SK-N-SH (cell line): ENCODE data around the gene NTMT1. TPM values are rescaled to one million over a fixed set of nuclear protein-coding genes. Genes with fewer than 3 reads are reported as not detected.
A peak's percentile ranks its signal among the peaks of the same experiment; 100 is the strongest.

Experiments used
- CTCF ChIA-PET: fragments of 300-600, 350-600 bp; formaldehyde crosslinking; extraction: SDS; loops from one replicate; lab custom pipeline; 2021; lab: Yijun Ruan, JAX
- POLR2A ChIA-PET: fragments of 350-600 bp; sonication (Branson Sonifier 250); formaldehyde crosslinking; extraction: SDS; loops from one replicate; lab custom pipeline; 2020; ENCODE audit warnings: antibody characterized with exemption, inconsistent platforms; lab: Yijun Ruan, JAX
- DNase-seq: peaks from one replicate; pipeline ENCODE4 v3.0.0; 2012
- H2AFZ ChIP-seq: fragments of 200-600 bp; sonication (generic); 2 replicates; pipeline ENCODE4 v1.8.1; 2016; ENCODE audit warnings: antibody characterized with exemption, mild to moderate bottlenecking, low read depth
- H3F3A ChIP-seq: fragments of 200-600 bp; sonication (generic); replicated peaks from 2 replicates; pipeline ENCODE3; 2016; ENCODE audit warnings: antibody characterized with exemption, mild to moderate bottlenecking; ENCODE audit not compliant: insufficient read depth
- H3K27ac ChIP-seq, 2 experiments: fragments of 200-500 bp in 1 of 2; fragments of 200-600 bp in 1 of 2; sonication (Bioruptor generic) in 1 of 2; sonication (generic), shearing (Covaris generic) in 1 of 2; 2 replicates each; pipeline versions ENCODE4 v1.5.1 to v1.6.1; 2014 to 2016; ENCODE audit warnings: low read depth in 2 of 2, inconsistent platforms in 1 of 2, low read length in 1 of 2, mild to moderate bottlenecking in 1 of 2, mixed read lengths in 1 of 2
- H3K27me3 ChIP-seq: fragments of 200-600 bp; sonication (generic), shearing (Covaris generic); 2 replicates; pipeline ENCODE4 v1.6.1; 2016; ENCODE audit warnings: mixed run types; ENCODE audit not compliant: insufficient read depth
- H3K36me3 ChIP-seq, 2 experiments: fragments of 200-500 bp in 1 of 2; fragments of 200-600 bp in 1 of 2; sonication (Bioruptor generic) in 1 of 2; sonication (generic) in 1 of 2; replicated peaks in 1 of 2; 2 replicates each; pipeline versions ENCODE3 to v1.5.1; 2014 to 2016; ENCODE audit warnings: low read length in 1 of 2, mild to moderate bottlenecking in 1 of 2; ENCODE audit not compliant: insufficient read depth in 2 of 2, control insufficient read depth in 1 of 2
- H3K4me1 ChIP-seq, 2 experiments: fragments of 200-500 bp in 1 of 2; fragments of 200-600 bp in 1 of 2; sonication (Bioruptor generic) in 1 of 2; sonication (generic), shearing (Covaris generic) in 1 of 2; 2 replicates each; pipeline versions ENCODE4 v1.5.1 to v1.6.1; 2014 to 2016; ENCODE audit warnings: low read depth in 1 of 2, low read length in 1 of 2, mixed run types in 1 of 2; ENCODE audit not compliant: insufficient read depth in 2 of 2, control insufficient read depth in 1 of 2
- H3K4me2 ChIP-seq: fragments of 200-600 bp; sonication (generic), shearing (Covaris generic); 2 replicates; pipeline ENCODE4 v1.6.1; 2017; ENCODE audit warnings: mixed run types
- H3K4me3 ChIP-seq, 2 experiments: fragments of 200-500 bp in 1 of 2; fragments of 200-600 bp in 1 of 2; sonication (Bioruptor generic) in 1 of 2; sonication (generic), shearing (Covaris generic) in 1 of 2; 2 replicates each; pipeline versions ENCODE4 v1.5.1 to v1.8.1; 2014 to 2016; ENCODE audit warnings: low read depth in 2 of 2, inconsistent platforms in 1 of 2, low read length in 1 of 2, mild to moderate bottlenecking in 1 of 2, mixed read lengths in 1 of 2, moderate library complexity in 1 of 2
- H3K79me2 ChIP-seq: fragments of 200-600 bp; sonication (generic); 2 replicates; pipeline ENCODE4 v1.8.1; 2017; ENCODE audit warnings: mild to moderate bottlenecking; ENCODE audit not compliant: insufficient read depth
- H3K9ac ChIP-seq: fragments of 200-600 bp; sonication (generic); 2 replicates; pipeline ENCODE4 v1.6.1; 2017; ENCODE audit warnings: mixed run types
- H3K9me2 ChIP-seq: fragments of 200-600 bp; sonication (generic); 2 replicates; pipeline ENCODE4 v1.6.1; 2017; ENCODE audit warnings: mixed run types
- H3K9me3 ChIP-seq: fragments of 200-600 bp; sonication (generic); 2 replicates; pipeline ENCODE4 v1.6.1; 2017; ENCODE audit warnings: mixed run types, mild to moderate bottlenecking, moderate library complexity
- H4K20me1 ChIP-seq: fragments of 200-600 bp; sonication (generic); 2 replicates; pipeline ENCODE4 v1.6.1; 2017; ENCODE audit warnings: mild to moderate bottlenecking, mixed run types; ENCODE audit not compliant: insufficient read depth
- CHD2 ChIP-seq: fragments of 150-350 bp; IDR thresholded peaks from 2 replicates; pipeline ENCODE4 v1.6.1; 2018; ENCODE audit warnings: low read length; ENCODE audit not compliant: partially characterized antibody
- ELF1 ChIP-seq: IDR thresholded peaks from 2 replicates; pipeline ENCODE4 v1.4.0; 2012
- EZH2phosphoT487 ChIP-seq: fragments of 200-600 bp; sonication (generic); IDR thresholded peaks from 2 replicates; pipeline ENCODE4 v1.6.1; 2017; ENCODE audit warnings: low read depth, mixed run types, mild to moderate bottlenecking, antibody characterized with exemption, moderate library complexity, borderline replicate concordance
- FOSL2 ChIP-seq: IDR thresholded peaks from 2 replicates; pipeline ENCODE4 v1.4.0; 2012; ENCODE audit warnings: low read depth, mild to moderate bottlenecking, moderate library complexity, borderline replicate concordance
- MXI1 ChIP-seq: IDR thresholded peaks from 2 replicates; pipeline ENCODE4 v1.6.1; 2012; ENCODE audit warnings: mild to moderate bottlenecking, low read depth, low read length, improper control_type of control experiment
- NFIC ChIP-seq: IDR thresholded peaks from 2 replicates; pipeline ENCODE4 v1.4.0; 2012; ENCODE audit warnings: borderline replicate concordance
- NRF1 ChIP-seq: IDR thresholded peaks from 2 replicates; pipeline ENCODE4 v1.6.1; 2012; ENCODE audit warnings: low read depth, mild to moderate bottlenecking, low read length
- POLR2AphosphoS5 ChIP-seq: IDR thresholded peaks from 2 replicates; pipeline ENCODE4 v1.6.1; 2012; ENCODE audit warnings: low read depth, low read length
- RXRA ChIP-seq: IDR thresholded peaks from 2 replicates; pipeline ENCODE4 v1.4.0; 2012; ENCODE audit warnings: low read depth, mild to moderate bottlenecking, borderline replicate concordance
- TEAD4 ChIP-seq: IDR thresholded peaks from 2 replicates; pipeline ENCODE4 v1.4.0; 2012; ENCODE audit warnings: mild to moderate bottlenecking, borderline replicate concordance; ENCODE audit not compliant: insufficient read depth
- YY1 ChIP-seq: IDR thresholded peaks from 2 replicates; pipeline ENCODE4 v1.4.0; 2012; ENCODE audit warnings: low read depth, mild to moderate bottlenecking
- whole genome bisulfite sequencing: methylation state at CpG from one replicate; pipeline ENCODE4 v1.1.6; 2017; ENCODE audit warnings: low lambda C conversion rate; 5-methylcytosine and 5-hydroxymethylcytosine counted together
- polyA plus RNA-seq, 3 experiments: library from polyadenylated mRNA; depleted of rRNA; stranded (reverse); fragments of >200 nt; gene quantifications; 2 replicates each; pipeline ENCODE4 v1.2.3, GENCODE V29; 2012
- TF ChIP-seq, protein P1 (sequence below): IDR thresholded peaks from 2 replicates; pipeline ENCODE4 v1.4.0; 2012; ENCODE audit warnings: low read depth
- TF ChIP-seq, protein P2 (sequence below): fragments of 150-350 bp; IDR thresholded peaks from 2 replicates; pipeline ENCODE4 v1.6.1; 2017; ENCODE audit warnings: antibody characterized with exemption, low read length, low read depth, borderline replicate concordance
- TF ChIP-seq, protein P3 (sequence below): fragments of 200-600 bp; sonication (generic); IDR thresholded peaks from 2 replicates; pipeline ENCODE4 v1.6.1; 2017; ENCODE audit warnings: antibody characterized with exemption, mild to moderate bottlenecking, moderate library complexity

Gene NTMT1
- polyA plus RNA-seq, 1 of the 3 experiments (the other 2 are of a cell fraction): 78.3 TPM

DNA sequence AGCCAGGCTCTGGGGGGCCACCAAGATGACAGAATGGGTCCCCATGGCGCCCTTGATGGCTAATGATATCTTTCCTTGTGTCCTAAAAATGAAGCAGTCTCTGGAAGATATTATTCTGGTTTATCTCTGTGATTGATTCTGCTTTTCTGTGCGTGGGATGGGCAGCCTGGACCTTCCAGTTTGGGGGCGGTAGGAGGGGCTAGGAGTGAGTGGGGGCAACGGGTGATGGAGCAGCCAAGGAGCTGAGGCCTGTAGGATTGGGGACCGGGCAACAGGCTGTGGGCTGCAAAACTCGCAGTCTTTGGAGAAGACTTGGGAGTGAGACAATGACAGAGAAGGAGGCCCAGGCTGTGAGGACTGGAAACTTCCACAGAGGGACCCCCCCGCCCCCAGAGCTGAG, 48.3 kb downstream of the NTMT1 start:
- Histone ChIP-seq H3K27me3 (peaks cover 14% of the 10 kb centered on the region; the same call in 1 of the 2 replicates), H3K4me1 (peaks cover 0 to 42% of the 10 kb centered on the region in 2 experiments; a peak in 2 of 4 replicates), H3F3A (peaks cover 1% of the 10 kb centered on the region), H3K4me2 (no peak overlapping the region), H3K9me3 (no peaks in the 10 kb centered on the region), H4K20me1 (no peaks in the 10 kb centered on the region), H3K9me2 (no peaks in the 10 kb centered on the region), H3K36me3 (no peaks in the 10 kb centered on the region), H3K79me2 (no peaks in the 10 kb centered on the region), H2AFZ (no peak overlapping the region), H3K27ac (peak overlapping the region in 1 of 2 experiments; percentile 86; a peak in 1 of 4 replicates), H3K4me3 (no peak overlapping the region), H3K9ac (no peak overlapping the region)
- ChIA-PET CTCF (interaction anchor here (1.0 to 4.2 kb wide), 8 partner anchors 32 to 121 kb away, joined by 3 to 36 read pairs (median 5); partner anchors contain the start of genes ASB6 and C9orf50), POLR2A (interaction anchor here (1.3 kb wide), 1 partner anchor 23 kb away, joined by 5 read pairs; no protein-coding TSS in a partner anchor)
- DNase-seq: no peak
- no peak for TF ChIP-seq POLR2AphosphoS5
- TF ChIP-seq FOSL2: no peak
- TF ChIP-seq TEAD4: no peak
- TF ChIP-seq, protein P1, sequence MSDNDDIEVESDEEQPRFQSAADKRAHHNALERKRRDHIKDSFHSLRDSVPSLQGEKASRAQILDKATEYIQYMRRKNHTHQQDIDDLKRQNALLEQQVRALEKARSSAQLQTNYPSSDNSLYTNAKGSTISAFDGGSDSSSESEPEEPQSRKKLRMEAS: no peak
- TF ChIP-seq RXRA: no peak
- TF ChIP-seq NFIC: no peak
- 68% methylated on average over 7 of the region's 7 CpGs for WGBS

DNA sequence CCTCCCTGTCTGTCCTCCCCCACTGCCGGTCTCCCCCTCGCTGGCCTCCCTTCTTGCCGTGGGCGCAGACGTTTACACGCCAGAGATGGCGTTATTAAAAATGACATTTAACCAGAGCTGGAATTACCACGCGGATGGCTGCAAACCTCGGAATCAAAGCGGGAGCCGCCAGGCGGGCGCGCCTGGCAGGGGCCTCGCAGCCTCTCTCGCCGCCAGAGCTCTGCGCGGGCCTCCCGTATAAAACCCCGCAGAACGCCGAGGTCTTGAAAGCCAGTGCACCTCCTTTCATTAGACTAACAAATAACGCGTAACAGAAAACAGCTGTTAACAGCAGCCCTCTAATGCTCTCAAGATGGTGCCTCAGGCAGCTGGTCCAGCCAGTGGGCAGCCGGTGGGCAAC, 49.7 kb downstream of the NTMT1 start:
- Histone ChIP-seq H3K4me3 (no peak overlapping the region; a peak in 1 of 4 replicates), H3K27me3 (peaks cover 14% of the 10 kb centered on the region; the same call in 1 of the 2 replicates), H3K9me3 (no peaks in the 10 kb centered on the region), H3K4me2 (no peak overlapping the region), H3K4me1 (peaks cover 0 to 42% of the 10 kb centered on the region in 2 experiments; a peak in 2 of 4 replicates), H3K9ac (no peak overlapping the region), H2AFZ (no peak overlapping the region), H4K20me1 (no peaks in the 10 kb centered on the region), H3K27ac (peak overlapping the region in 1 of 2 experiments; percentile 86; a peak in 2 of 4 replicates), H3K79me2 (no peaks in the 10 kb centered on the region), H3F3A (no peaks in the 10 kb centered on the region), H3K9me2 (no peaks in the 10 kb centered on the region), H3K36me3 (no peaks in the 10 kb centered on the region)
- TF ChIP-seq CHD2: peak; percentile 24
- TF ChIP-seq YY1: no peak
- TF ChIP-seq ELF1: no peak
- no peak for TF ChIP-seq EZH2phosphoT487
- TF ChIP-seq, protein P2, sequence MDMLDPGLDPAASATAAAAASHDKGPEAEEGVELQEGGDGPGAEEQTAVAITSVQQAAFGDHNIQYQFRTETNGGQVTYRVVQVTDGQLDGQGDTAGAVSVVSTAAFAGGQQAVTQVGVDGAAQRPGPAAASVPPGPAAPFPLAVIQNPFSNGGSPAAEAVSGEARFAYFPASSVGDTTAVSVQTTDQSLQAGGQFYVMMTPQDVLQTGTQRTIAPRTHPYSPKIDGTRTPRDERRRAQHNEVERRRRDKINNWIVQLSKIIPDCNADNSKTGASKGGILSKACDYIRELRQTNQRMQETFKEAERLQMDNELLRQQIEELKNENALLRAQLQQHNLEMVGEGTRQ: no peak
- TF ChIP-seq, protein P3, sequence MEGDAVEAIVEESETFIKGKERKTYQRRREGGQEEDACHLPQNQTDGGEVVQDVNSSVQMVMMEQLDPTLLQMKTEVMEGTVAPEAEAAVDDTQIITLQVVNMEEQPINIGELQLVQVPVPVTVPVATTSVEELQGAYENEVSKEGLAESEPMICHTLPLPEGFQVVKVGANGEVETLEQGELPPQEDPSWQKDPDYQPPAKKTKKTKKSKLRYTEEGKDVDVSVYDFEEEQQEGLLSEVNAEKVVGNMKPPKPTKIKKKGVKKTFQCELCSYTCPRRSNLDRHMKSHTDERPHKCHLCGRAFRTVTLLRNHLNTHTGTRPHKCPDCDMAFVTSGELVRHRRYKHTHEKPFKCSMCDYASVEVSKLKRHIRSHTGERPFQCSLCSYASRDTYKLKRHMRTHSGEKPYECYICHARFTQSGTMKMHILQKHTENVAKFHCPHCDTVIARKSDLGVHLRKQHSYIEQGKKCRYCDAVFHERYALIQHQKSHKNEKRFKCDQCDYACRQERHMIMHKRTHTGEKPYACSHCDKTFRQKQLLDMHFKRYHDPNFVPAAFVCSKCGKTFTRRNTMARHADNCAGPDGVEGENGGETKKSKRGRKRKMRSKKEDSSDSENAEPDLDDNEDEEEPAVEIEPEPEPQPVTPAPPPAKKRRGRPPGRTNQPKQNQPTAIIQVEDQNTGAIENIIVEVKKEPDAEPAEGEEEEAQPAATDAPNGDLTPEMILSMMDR: no peak
- TF ChIP-seq MXI1: peak; percentile 69; the same call in 1 of the 2 replicates
- no peak for TF ChIP-seq NRF1
- WGBS: 58% methylated on average over 26 of the region's 27 CpGs
- ChIA-PET POLR2A (interaction anchor here (0.7 to 1.3 kb wide), 4 partner anchors 9 to 24 kb away, joined by 3 to 7 read pairs (median 4); partner anchors contain the start of gene PRRX2), CTCF (interaction anchor here (0.9 to 4.2 kb wide), 7 partner anchors 9 to 119 kb away, joined by 3 to 36 read pairs (median 6); partner anchors contain the start of gene ASB6)
- peak; percentile 88 for DNase-seq
